Lower leg skin (tissue), 4 donors: Measurements from ENCODE around the gene CLEC4M. TPM values are rescaled to one million over a fixed set of nuclear protein-coding genes. Genes with fewer than 3 reads are reported as not detected.
"Not testable (repeated sequence)": the region's sequence is repeated elsewhere in the genome, so short reads cannot be mapped to it uniquely, and the experiment has no call there.

Experiments used
- DNase-seq, 2 donors: peaks; one replicate each; pipeline ENCODE4 v3.0.0-alpha.2; 2019; ENCODE audit warnings: low spot score in 2 of 2
- H3K4me3 ChIP-seq: fragments of 200-600 bp; sonication (generic); 2 replicates; pipeline ENCODE4 v1.5.1; 2017; ENCODE audit warnings: mild to moderate bottlenecking, low read depth; ENCODE audit not compliant: poor library complexity, severe bottlenecking
- POLR2A ChIP-seq, 2 donors: fragments of 450-650 bp; IDR thresholded peaks; one replicate each; pipeline ENCODE4 v1.6.1; 2016 to 2017; ENCODE audit warnings: antibody characterized with exemption in 2 of 2, mild to moderate bottlenecking in 1 of 2, moderate library complexity in 1 of 2
- WGBS, 2 donors: methylation state at CpG; one replicate each; pipeline ENCODE4 v1.1.5; 2018; 5-methylcytosine and 5-hydroxymethylcytosine counted together
- intact Hi-C: fragments of 100-400 bp; cut with DNase I; formaldehyde crosslinking; loops from one replicate; pipeline ENCODE4 v1.15.0; 2023; ENCODE audit warnings: low total_unique reads
- total RNA-seq, 4 donors: library from RNA; depleted of rRNA; stranded (reverse); fragments of >200 nt; gene quantifications; one replicate each; pipeline ENCODE4 v1.1.0, GENCODE V29; 2016
- TF ChIP-seq, protein P1 (sequence below), 3 donors: fragments of 450-650 bp; IDR thresholded peaks; one replicate each; pipeline ENCODE4 v1.5.1; 2016; ENCODE audit warnings: antibody characterized with exemption in 3 of 3, mild to moderate bottlenecking in 3 of 3, moderate library complexity in 2 of 3

Gene CLEC4M
- total RNA-seq, 4 donors from 2014 or later, result not detected

DNA sequence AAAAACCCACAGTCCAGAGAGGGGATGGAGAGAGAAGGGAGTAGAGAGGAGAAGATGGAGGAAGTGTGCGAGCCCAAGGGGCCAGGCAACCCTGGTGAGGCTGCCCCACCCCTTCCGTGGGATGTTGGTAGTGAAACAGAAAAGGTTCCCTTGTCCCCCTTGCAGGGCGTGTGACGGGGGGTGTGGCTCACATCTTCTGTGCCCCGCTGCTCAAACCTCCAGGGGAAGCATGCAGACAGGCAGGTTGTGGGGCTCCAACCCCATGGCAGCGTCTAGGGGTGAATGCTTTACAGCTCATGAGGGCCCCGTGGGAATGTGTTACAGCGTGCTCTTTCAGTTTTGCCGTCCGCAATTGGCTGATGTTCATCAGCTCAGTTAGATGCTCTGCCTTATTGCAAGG, 52.3 kb downstream of the CLEC4M start:
- intact Hi-C loops, result no loop called here

DNA sequence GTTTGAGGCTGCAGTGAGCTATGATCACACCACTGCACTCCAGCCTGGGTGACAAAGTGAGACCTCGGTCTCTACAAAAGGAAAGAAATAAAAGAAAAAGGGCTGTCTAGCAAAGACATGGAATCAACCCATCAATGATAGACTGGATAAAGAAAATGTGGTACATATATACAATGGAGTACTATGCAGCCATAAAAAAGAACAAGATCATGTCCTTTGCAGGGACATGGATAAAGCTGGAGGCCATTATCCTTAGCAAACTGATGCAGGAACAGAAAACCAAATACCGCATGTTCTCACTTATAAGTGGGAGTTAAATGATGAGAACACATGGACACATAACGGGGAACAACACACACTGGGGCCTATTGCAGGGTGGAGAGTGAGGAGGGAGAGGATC, 53.0 kb downstream of the CLEC4M start:
- intact Hi-C loops, H3K4me3 ChIP-seq, DNase-seq: not testable (repeated sequence)
- 86 to 90% methylated on average over 3 of the region's 3 CpGs for WGBS, 2 donors

More for the DNA sequence above, 52.3 kb downstream of the CLEC4M start:
- DNase-seq, result no peak
- TF ChIP-seq POLR2A (IDR thresholded peaks at IDR 0.05), result no peak
- TF ChIP-seq, protein P1, sequence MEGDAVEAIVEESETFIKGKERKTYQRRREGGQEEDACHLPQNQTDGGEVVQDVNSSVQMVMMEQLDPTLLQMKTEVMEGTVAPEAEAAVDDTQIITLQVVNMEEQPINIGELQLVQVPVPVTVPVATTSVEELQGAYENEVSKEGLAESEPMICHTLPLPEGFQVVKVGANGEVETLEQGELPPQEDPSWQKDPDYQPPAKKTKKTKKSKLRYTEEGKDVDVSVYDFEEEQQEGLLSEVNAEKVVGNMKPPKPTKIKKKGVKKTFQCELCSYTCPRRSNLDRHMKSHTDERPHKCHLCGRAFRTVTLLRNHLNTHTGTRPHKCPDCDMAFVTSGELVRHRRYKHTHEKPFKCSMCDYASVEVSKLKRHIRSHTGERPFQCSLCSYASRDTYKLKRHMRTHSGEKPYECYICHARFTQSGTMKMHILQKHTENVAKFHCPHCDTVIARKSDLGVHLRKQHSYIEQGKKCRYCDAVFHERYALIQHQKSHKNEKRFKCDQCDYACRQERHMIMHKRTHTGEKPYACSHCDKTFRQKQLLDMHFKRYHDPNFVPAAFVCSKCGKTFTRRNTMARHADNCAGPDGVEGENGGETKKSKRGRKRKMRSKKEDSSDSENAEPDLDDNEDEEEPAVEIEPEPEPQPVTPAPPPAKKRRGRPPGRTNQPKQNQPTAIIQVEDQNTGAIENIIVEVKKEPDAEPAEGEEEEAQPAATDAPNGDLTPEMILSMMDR (IDR thresholded peaks at IDR 0.05), result no peak
- WGBS, 2 donors, result 21 to 29% methylated on average over 10 of the region's 10 CpGs
- H3K4me3 ChIP-seq, result no peak overlapping the region

DNA sequence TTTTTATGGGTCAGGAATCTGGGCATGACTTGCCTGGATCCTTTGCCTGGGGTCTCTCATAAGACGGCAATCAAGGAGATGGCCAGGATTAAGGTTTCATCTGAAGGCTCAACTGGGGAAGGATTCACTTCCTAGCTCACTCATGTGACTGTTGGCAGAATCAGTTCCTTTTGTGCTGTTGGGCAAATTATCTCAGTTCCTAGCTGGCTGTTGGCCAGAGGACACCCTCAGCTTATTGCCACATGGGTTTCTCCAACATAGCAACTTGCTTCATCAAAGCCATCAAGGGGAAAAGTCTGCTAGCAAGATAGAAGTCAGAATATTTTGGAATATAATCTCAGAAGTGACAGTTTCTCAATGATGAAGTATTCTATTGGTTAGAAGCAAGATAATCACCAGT, 54.8 kb downstream of the CLEC4M start:
- intact Hi-C loops, result no loop called here
- H3K4me3 ChIP-seq, result no peak overlapping the region
- WGBS, 2 donors, result 75 to 81% methylated on average over 1 of the region's 1 CpG
- no peak for DNase-seq
- TF ChIP-seq, protein P1 (IDR thresholded peaks at IDR 0.05), result no peak
- TF ChIP-seq POLR2A (IDR thresholded peaks at IDR 0.05), result no peak

DNA sequence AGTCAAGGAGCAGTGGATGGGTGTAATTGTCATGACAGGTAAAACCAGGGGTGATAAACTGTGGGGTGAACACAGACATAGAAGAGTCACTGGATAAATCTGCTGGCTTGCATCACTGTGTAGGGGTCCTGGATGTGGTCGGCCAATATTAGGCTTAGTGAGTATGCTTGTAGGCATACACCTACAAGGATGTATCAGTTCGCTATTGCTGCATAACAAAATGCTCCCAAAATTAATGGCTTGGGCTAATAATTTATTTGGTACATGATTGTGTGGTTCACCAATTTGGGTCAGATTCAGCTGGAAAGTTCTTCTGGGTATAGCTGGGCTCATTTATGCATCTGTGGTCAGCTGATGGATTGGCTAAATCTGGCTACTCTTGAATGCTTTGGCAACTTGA, 55.8 kb downstream of the CLEC4M start:
- intact Hi-C loops, result no loop called here
- TF ChIP-seq, protein P1 (IDR thresholded peaks at IDR 0.05), result no peak
- TF ChIP-seq POLR2A (IDR thresholded peaks at IDR 0.05), result no peak
- DNase-seq, result no peak
- H3K4me3 ChIP-seq, result no peak overlapping the region
- 48 to 83% methylated on average over 2 of the region's 2 CpGs for WGBS, 2 donors

Other genes starting within 250 kb of the CLEC4M start
- gene ZNF358, start 247.1 kb upstream of the CLEC4M start, total RNA-seq, result 10 to 100 TPM; 30.4 to 42.8 (median 36.9) TPM
- 10 to 100 TPM; 15.2 to 37.7 (median 28.6) TPM for gene MCOLN1, start 240.6 kb upstream of the CLEC4M start, total RNA-seq
- gene PNPLA6, start 227.5 kb upstream of the CLEC4M start, total RNA-seq, result 10 to 100 TPM; 58.3 to 89.8 (median 71.0) TPM
- gene CAMSAP3, start 167.4 kb upstream of the CLEC4M start, total RNA-seq, result 100 to 1,000 TPM in 3 of 4 donors, 10 to 100 TPM in 1; 75.3 to 174 (median 110) TPM
- 10 to 100 TPM; 55.9 to 99.1 (median 67.7) TPM for gene XAB2, start 133.7 kb upstream of the CLEC4M start, total RNA-seq
- gene PET100, start 133.4 kb upstream of the CLEC4M start, total RNA-seq, result 100 to 1,000 TPM in 1 of 4 donors, 10 to 100 TPM in 2, 1 to 10 TPM in 1; 9.0 to 267 (median 19.1) TPM
- gene PCP2, start 129.5 kb upstream of the CLEC4M start, total RNA-seq, result 1 to 10 TPM in 3 of 4 donors, not detected in 1; 1.1 to 6.5 (median 4.2) TPM
- gene STXBP2, start 126.1 kb upstream of the CLEC4M start, total RNA-seq, result 100 to 1,000 TPM in 1 of 4 donors, 10 to 100 TPM in 3; 43.8 to 109 (median 69.9) TPM
- gene RETN, start 94.2 kb upstream of the CLEC4M start, total RNA-seq, result not detected
- not detected for gene MCEMP1, start 86.2 kb upstream of the CLEC4M start, total RNA-seq
- gene TRAPPC5, start 82.4 kb upstream of the CLEC4M start, total RNA-seq, result 100 to 1,000 TPM; 115 to 197 (median 143) TPM
- gene FCER2, start 61.1 kb upstream of the CLEC4M start, total RNA-seq, result not detected
- gene CLEC4G, start 31.1 kb upstream of the CLEC4M start, total RNA-seq, result 1 to 10 TPM in 1 of 4 donors, under 1 TPM in 1, not detected in 2; 0.36 to 2.3 TPM
- gene CD209, start 15.7 kb upstream of the CLEC4M start, total RNA-seq, result 1 to 10 TPM in 2 of 4 donors, under 1 TPM in 2; 0.55 to 2.1 (median 1.4) TPM
- 10 to 100 TPM; 16.2 to 23.3 (median 20.0) TPM for gene EVI5L, start 67.0 kb downstream of the CLEC4M start, total RNA-seq
- gene PRR36, start 111.1 kb downstream of the CLEC4M start, total RNA-seq, result under 1 TPM; 0.72 to 0.93 (median 0.83) TPM
- gene LRRC8E, start 125.3 kb downstream of the CLEC4M start, total RNA-seq, result 10 to 100 TPM; 27.3 to 31.8 (median 29.8) TPM
- 10 to 100 TPM; 23.1 to 47.8 (median 30.9) TPM for gene MAP2K7, start 140.6 kb downstream of the CLEC4M start, total RNA-seq
- 1 to 10 TPM in 3 of 4 donors, not detected in 1; 1.5 to 3.7 (median 2.1) TPM for gene TGFBR3L, start 151.6 kb downstream of the CLEC4M start, total RNA-seq
- 10 to 100 TPM; 15.7 to 26.4 (median 24.6) TPM for gene SNAPC2, start 157.1 kb downstream of the CLEC4M start, total RNA-seq
- gene CTXN1, start 162.9 kb downstream of the CLEC4M start, total RNA-seq, result 1 to 10 TPM; 4.0 to 4.8 (median 4.0) TPM
- 100 to 1,000 TPM in 1 of 4 donors, 10 to 100 TPM in 3; 36.8 to 119 (median 51.7) TPM for gene TIMM44, start 180.4 kb downstream of the CLEC4M start, total RNA-seq
- 10 to 100 TPM; 24.8 to 49.2 (median 30.9) TPM for gene ELAVL1, start 242.4 kb downstream of the CLEC4M start, total RNA-seq